ENCODE measurements around the gene GGA1. TPM values are rescaled to one million over a fixed set of nuclear protein-coding genes. Genes with fewer than 3 reads are reported as not detected.
"Not testable (repeated sequence)": the region's sequence is repeated elsewhere in the genome, so short reads cannot be mapped to it uniquely, and the experiment has no call there.

GGA1 gene
- total RNA-seq, 1 experiment from 2014 or later: 89.8 TPM

DNA sequence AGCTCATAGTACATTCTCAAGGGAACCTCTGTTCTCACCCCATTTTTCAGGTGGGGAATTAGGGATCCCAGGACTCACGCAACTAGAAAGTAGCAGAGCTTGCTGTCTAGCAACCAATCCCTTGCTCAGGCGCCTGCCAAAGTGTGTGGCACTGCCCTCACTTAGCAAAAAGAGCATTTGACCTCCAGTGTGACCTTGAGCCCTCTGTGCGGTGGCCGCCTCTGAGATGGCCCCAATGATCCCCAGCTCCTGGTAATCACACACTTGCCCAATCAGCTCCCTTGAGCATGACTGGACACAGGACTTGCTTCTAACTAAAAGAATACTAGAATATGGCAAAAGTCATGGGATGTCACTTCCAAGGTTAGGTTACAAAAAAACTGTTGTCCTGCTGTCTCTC, 26.1 kb upstream of the GGA1 start:
- Mint-ChIP-seq H3K27me3 (ENCODE audit: unreplicated experiment) (no peaks in the 10 kb centered on the region), H3K4me1 (ENCODE audit: low read depth, unreplicated experiment) (peaks cover 21% of the 10 kb centered on the region), H3K9me3 (ENCODE audit: low read depth, unreplicated experiment) (no peaks in the 10 kb centered on the region), H3K4me3 (ENCODE audit: low read depth, unreplicated experiment) (no peak overlapping the region), H3K36me3 (ENCODE audit: insufficient read depth, unreplicated experiment) (peaks cover 11% of the 10 kb centered on the region), H3K27ac (ENCODE audit: unreplicated experiment) (no peak overlapping the region)
- CTCF ChIA-PET: interaction anchor here (3.3 kb wide), 1 partner anchor 10 kb away, joined by 23 read pairs; no protein-coding TSS in a partner anchor
- intact Hi-C loops (cut with micrococcal nuclease; ENCODE audit: unreplicated experiment): no loop called here
- DNase-seq: no peak
- TF ChIP-seq, protein P1, sequence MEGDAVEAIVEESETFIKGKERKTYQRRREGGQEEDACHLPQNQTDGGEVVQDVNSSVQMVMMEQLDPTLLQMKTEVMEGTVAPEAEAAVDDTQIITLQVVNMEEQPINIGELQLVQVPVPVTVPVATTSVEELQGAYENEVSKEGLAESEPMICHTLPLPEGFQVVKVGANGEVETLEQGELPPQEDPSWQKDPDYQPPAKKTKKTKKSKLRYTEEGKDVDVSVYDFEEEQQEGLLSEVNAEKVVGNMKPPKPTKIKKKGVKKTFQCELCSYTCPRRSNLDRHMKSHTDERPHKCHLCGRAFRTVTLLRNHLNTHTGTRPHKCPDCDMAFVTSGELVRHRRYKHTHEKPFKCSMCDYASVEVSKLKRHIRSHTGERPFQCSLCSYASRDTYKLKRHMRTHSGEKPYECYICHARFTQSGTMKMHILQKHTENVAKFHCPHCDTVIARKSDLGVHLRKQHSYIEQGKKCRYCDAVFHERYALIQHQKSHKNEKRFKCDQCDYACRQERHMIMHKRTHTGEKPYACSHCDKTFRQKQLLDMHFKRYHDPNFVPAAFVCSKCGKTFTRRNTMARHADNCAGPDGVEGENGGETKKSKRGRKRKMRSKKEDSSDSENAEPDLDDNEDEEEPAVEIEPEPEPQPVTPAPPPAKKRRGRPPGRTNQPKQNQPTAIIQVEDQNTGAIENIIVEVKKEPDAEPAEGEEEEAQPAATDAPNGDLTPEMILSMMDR (IDR thresholded peaks at IDR 0.05; ENCODE audit: unreplicated experiment): no peak
- no TSS peak for BruUV-seq (replicated peaks)

DNA sequence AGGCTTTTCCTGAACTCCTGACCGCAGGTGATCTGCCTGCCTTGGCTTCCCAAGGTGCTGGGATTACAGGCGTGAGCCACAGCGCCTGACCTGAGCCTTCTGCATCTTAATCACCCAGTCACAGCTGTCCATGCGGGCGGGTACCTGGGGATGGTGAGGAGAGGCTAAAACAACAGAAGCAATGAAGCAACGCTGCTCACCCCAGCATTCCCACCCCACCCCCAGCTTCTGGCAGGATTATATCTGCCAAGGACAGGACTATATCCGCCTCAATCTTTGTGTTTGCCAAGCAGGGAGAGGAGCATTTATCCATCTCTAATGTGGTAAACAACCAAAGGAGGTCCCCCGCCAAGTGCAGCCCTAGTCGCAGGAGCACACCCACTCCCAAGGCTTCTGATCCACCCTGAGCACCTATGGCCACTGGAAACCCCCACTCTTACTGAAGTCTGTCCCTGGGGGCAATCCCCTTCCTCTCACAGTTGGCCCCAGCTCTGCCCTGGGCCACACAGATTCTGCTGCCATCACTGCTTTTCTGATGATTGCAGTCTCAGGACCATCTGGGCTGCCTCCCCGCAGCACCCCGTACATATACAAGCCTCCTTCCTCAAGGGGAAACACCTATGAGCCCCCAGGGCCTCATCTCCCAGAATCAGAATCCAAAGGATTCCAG, 20.0 kb upstream of the GGA1 start:
- TF ChIP-seq, protein P1 (IDR thresholded peaks at IDR 0.05; ENCODE audit: unreplicated experiment): no peak
- H3K27ac Mint-ChIP-seq (ENCODE audit: unreplicated experiment): no peak overlapping the region
- no TSS peak for BruUV-seq (replicated peaks)
- no peak overlapping the region for H3K4me3 Mint-ChIP-seq (ENCODE audit: low read depth, unreplicated experiment)
- H3K9me3 Mint-ChIP-seq (ENCODE audit: low read depth, unreplicated experiment): no peaks in the 10 kb centered on the region
- CTCF ChIA-PET: interaction anchor here (1.4 to 1.8 kb wide), 3 partner anchors 9 to 47 kb away, joined by 5 read pairs; partner anchors contain the start of gene LGALS2
- no peak for DNase-seq
- H3K27me3 Mint-ChIP-seq (ENCODE audit: unreplicated experiment): no peaks in the 10 kb centered on the region
- intact Hi-C loops (cut with micrococcal nuclease; ENCODE audit: unreplicated experiment): no loop called here
- peaks cover 19% of the 10 kb centered on the region for H3K4me1 Mint-ChIP-seq (ENCODE audit: low read depth, unreplicated experiment)
- H3K36me3 Mint-ChIP-seq (ENCODE audit: insufficient read depth, unreplicated experiment): peaks cover 5% of the 10 kb centered on the region

DNA sequence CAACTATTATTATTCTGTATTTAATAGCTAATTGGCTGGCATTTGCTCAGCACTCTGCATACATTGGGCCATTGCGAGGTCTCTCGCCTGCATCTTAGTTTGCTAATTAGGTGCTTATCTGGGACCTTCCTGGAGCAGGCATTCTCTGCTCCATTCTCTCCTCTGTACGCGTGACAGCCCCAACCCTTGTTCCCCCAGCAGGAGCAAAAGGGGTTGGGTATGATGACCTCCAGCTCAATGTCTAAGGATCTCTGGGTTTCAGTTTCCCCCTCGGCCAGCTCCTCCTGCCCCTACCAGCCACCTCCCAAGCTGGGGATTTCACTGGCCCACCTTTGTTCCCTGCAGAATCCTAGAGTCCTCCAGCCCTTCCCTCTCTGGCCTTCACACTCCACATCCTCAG, 19.0 kb upstream of the GGA1 start:
- CTCF ChIA-PET: interaction anchor here (1.6 to 1.8 kb wide), 2 partner anchors 10 to 48 kb away, joined by 5 read pairs; partner anchors contain the start of gene LGALS2
- TF ChIP-seq, protein P1 (IDR thresholded peaks at IDR 0.05; ENCODE audit: unreplicated experiment): no peak
- H3K27ac Mint-ChIP-seq (ENCODE audit: unreplicated experiment): no peak overlapping the region
- peaks cover 7% of the 10 kb centered on the region for H3K36me3 Mint-ChIP-seq (ENCODE audit: insufficient read depth, unreplicated experiment)
- no peaks in the 10 kb centered on the region for H3K9me3 Mint-ChIP-seq (ENCODE audit: low read depth, unreplicated experiment)
- BruUV-seq (replicated peaks): no TSS peak
- DNase-seq: no peak
- no peaks in the 10 kb centered on the region for H3K27me3 Mint-ChIP-seq (ENCODE audit: unreplicated experiment)
- H3K4me1 Mint-ChIP-seq (ENCODE audit: low read depth, unreplicated experiment): peaks cover 28% of the 10 kb centered on the region
- intact Hi-C loops (cut with micrococcal nuclease; ENCODE audit: unreplicated experiment): no loop called here
- no peak overlapping the region for H3K4me3 Mint-ChIP-seq (ENCODE audit: low read depth, unreplicated experiment)

DNA sequence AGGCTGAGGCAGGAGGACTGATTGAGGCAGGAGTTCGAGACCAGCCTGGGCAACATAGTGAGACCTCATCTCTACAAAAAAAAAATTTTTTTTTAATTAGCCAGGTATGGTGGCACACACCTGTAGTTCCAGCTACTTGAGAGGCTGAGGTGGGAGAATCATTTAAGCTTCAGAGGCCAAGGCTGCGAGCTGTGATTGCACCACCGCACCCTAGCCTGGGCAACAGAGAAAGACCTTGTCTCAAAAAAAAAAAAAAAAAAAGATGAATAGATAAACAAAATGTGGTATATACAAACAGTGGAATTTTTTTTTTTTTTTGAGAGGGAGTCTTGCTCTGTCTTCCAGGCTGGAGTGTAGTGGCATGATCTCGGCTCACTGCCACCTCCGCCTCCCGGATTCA, 17.6 kb upstream of the GGA1 start:
- DNase-seq; BruUV-seq (replicated peaks); H3K4me3 Mint-ChIP-seq (ENCODE audit: low read depth, unreplicated experiment); intact Hi-C loops (cut with micrococcal nuclease; ENCODE audit: unreplicated experiment); H3K36me3 Mint-ChIP-seq (ENCODE audit: insufficient read depth, unreplicated experiment); H3K27me3 Mint-ChIP-seq (ENCODE audit: unreplicated experiment); H3K9me3 Mint-ChIP-seq (ENCODE audit: low read depth, unreplicated experiment): not testable (repeated sequence)
- peaks cover 30% of the 10 kb centered on the region for H3K4me1 Mint-ChIP-seq (ENCODE audit: low read depth, unreplicated experiment)
- CTCF ChIA-PET: interaction anchor here (0.6 to 1.2 kb wide), 5 partner anchors 11 to 62 kb away, joined by 3 to 8 read pairs (median 5); no protein-coding TSS in a partner anchor
- H3K27ac Mint-ChIP-seq (ENCODE audit: unreplicated experiment): peak overlapping the region; percentile 36

All from Calu3 (cell line).